Loucy (cell line): Measurements from ENCODE around the gene UBL4B.

ENCODE experiments used
- H2AFZ ChIP-seq: fragments of 200-600 bp; sonication (generic); 2 replicates; pipeline ENCODE4 v1.6.0; 2016; ENCODE audit warnings: antibody characterized with exemption, mild to moderate bottlenecking, low read length, moderate library complexity
- H3F3A ChIP-seq: fragments of 200-600 bp; 2 replicates; pipeline ENCODE4 v1.6.0; 2016; ENCODE audit warnings: antibody characterized with exemption, low read depth, mild to moderate bottlenecking
- H3K27me3 ChIP-seq: fragments of 200-600 bp; sonication (generic); 2 replicates; pipeline ENCODE4 v1.6.1; 2014; ENCODE audit warnings: low read length, mild to moderate bottlenecking; ENCODE audit not compliant: insufficient read depth, poor library complexity, severe bottlenecking
- H3K36me3 ChIP-seq: fragments of 200-600 bp; sonication (generic); 2 replicates; pipeline ENCODE4 v1.6.1; 2016; ENCODE audit warnings: low read length; ENCODE audit not compliant: insufficient read depth
- H3K4me1 ChIP-seq: fragments of 200-600 bp; sonication (generic); 2 replicates; pipeline ENCODE4 v1.5.1; 2014; ENCODE audit warnings: low read length, mild to moderate bottlenecking; ENCODE audit not compliant: insufficient read depth, poor library complexity, severe bottlenecking
- H3K4me2 ChIP-seq: fragments of 200-600 bp; sonication (generic); 2 replicates; pipeline ENCODE4 v1.6.0; 2014; ENCODE audit warnings: antibody characterized with exemption, low read length, low read depth, mild to moderate bottlenecking; ENCODE audit not compliant: poor library complexity, severe bottlenecking
- H3K4me3 ChIP-seq: fragments of 200-600 bp; sonication (generic); 2 replicates; pipeline ENCODE4 v1.5.1; 2014; ENCODE audit warnings: low read length, mild to moderate bottlenecking, mixed read lengths; ENCODE audit not compliant: poor library complexity, severe bottlenecking
- H3K79me2 ChIP-seq: fragments of 200-600 bp; sonication (generic); 2 replicates; pipeline ENCODE4 v1.6.1; 2014; ENCODE audit warnings: low read length; ENCODE audit not compliant: insufficient read depth
- H3K9ac ChIP-seq: fragments of 200-600 bp; sonication (generic); 2 replicates; pipeline ENCODE4 v1.6.0; 2014; ENCODE audit warnings: mild to moderate bottlenecking, low read depth, low read length, moderate library complexity; ENCODE audit not compliant: poor library complexity, severe bottlenecking
- H3K9me2 ChIP-seq: fragments of 200-600 bp; sonication (generic); replicated peaks from 2 replicates; pipeline ENCODE4 v1.6.1; 2016; ENCODE audit warnings: low read depth, low read length, mixed read lengths
- H3K9me3 ChIP-seq: fragments of 200-600 bp; sonication (generic); 2 replicates; pipeline ENCODE4 v1.6.1; 2014; ENCODE audit warnings: mild to moderate bottlenecking, antibody characterized with exemption, low read length, low read depth; ENCODE audit not compliant: insufficient read depth
- H4K20me1 ChIP-seq: fragments of 200-600 bp; sonication (generic); 2 replicates; pipeline ENCODE4 v1.6.0; 2014; ENCODE audit warnings: antibody characterized with exemption, low read length, mild to moderate bottlenecking; ENCODE audit not compliant: insufficient read depth, poor library complexity, severe bottlenecking
- EZH2phosphoT487 ChIP-seq: fragments of 200-600 bp; IDR thresholded peaks from 2 replicates; pipeline ENCODE4 v1.6.1; 2018; ENCODE audit warnings: antibody characterized with exemption, mild to moderate bottlenecking, moderate library complexity, borderline replicate concordance
- TF ChIP-seq, protein P1 (sequence below): fragments of 200-600 bp; sonication (generic); conservative IDR thresholded peaks from 2 replicates; pipeline ENCODE4 v1.5.1; 2014; ENCODE audit warnings: mild to moderate bottlenecking, antibody characterized with exemption, low read length

Gene UBL4B

DNA sequence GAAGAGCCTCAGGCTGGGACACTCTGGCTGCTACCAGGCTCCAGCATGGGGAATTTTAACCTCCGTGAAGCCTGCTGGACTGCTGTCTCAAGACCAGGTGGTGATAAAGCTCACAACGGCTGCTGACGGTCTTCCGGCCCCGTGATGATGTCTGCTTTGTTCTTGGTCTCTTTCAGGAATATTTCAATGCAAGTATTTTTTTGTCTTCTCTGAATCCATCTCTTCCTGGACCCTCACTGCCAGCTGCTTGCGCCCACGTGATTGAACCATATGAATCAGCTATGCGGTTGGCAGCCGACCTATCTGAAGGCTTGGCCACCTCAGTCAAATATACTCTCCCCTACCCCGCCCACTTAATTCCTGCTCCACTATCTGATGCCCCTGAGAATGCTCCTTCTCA lies 23.4 kb downstream of the UBL4B start:
- Histone ChIP-seq H3K79me2 (no peaks in the 10 kb centered on the region), H3K4me1 (peaks cover 13% of the 10 kb centered on the region), H3K4me3 (no peak overlapping the region), H3K9me2 (no peaks in the 10 kb centered on the region), H3F3A (no peaks in the 10 kb centered on the region), H3K36me3 (no peaks in the 10 kb centered on the region), H4K20me1 (no peaks in the 10 kb centered on the region), H3K4me2 (no peak overlapping the region), H3K9me3 (no peaks in the 10 kb centered on the region), H2AFZ (no peak overlapping the region), H3K27me3 (no peaks in the 10 kb centered on the region), H3K9ac (no peak overlapping the region)
- TF ChIP-seq, protein P1, sequence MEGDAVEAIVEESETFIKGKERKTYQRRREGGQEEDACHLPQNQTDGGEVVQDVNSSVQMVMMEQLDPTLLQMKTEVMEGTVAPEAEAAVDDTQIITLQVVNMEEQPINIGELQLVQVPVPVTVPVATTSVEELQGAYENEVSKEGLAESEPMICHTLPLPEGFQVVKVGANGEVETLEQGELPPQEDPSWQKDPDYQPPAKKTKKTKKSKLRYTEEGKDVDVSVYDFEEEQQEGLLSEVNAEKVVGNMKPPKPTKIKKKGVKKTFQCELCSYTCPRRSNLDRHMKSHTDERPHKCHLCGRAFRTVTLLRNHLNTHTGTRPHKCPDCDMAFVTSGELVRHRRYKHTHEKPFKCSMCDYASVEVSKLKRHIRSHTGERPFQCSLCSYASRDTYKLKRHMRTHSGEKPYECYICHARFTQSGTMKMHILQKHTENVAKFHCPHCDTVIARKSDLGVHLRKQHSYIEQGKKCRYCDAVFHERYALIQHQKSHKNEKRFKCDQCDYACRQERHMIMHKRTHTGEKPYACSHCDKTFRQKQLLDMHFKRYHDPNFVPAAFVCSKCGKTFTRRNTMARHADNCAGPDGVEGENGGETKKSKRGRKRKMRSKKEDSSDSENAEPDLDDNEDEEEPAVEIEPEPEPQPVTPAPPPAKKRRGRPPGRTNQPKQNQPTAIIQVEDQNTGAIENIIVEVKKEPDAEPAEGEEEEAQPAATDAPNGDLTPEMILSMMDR, result no peak
- TF ChIP-seq EZH2phosphoT487, result no peak

DNA sequence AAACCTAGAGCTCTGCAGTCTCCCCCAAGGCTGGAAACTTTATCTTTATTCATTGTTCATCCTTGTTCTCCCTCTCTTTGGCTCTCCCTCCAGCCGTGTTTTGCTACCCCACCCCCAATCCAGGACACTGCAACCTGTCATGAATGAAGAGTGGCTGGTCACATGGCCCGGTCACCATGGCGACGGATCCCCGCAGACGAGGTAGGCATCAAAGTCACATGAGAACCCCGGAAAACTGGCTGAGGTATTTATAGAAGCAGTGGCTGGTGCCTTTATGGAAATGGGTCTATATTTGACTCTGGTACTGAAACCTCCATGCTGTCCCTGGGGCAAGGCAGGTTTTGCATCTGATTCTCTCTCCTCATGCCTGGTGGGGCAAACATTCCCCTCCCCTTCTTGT lies 24.7 kb downstream of the UBL4B start:
- Histone ChIP-seq H3K4me2 (peak overlapping the region; percentile 61), H3K9me2 (no peaks in the 10 kb centered on the region), H3K4me3 (peak overlapping the region; percentile 26), H3K27me3 (no peaks in the 10 kb centered on the region), H3K4me1 (peaks cover 13% of the 10 kb centered on the region), H3K79me2 (no peaks in the 10 kb centered on the region), H4K20me1 (no peaks in the 10 kb centered on the region), H3K9me3 (no peaks in the 10 kb centered on the region), H3K9ac (no peak overlapping the region), H2AFZ (peak overlapping the region; percentile 41; the same call in 1 of the 2 replicates), H3K36me3 (no peaks in the 10 kb centered on the region), H3F3A (no peaks in the 10 kb centered on the region)
- no peak for TF ChIP-seq EZH2phosphoT487
- TF ChIP-seq, protein P1, result no peak

DNA sequence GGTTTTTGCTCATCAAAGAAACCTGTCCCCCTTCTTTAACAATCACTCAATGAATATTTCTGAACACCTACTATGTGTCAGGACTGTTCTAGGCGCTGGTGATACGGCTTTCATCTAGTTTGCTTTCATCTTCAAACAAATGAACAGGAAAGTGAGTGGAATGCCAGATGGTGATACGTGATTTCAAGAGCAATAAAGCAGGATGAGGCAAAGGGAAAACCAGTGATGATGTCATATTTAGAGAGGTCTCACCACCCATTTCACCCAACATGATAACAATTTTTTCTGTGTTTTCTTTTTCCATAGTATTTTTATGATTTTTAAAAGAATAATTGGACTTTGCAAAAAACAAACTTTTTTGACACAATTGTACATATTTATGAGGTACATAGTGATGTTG lies 26.7 kb downstream of the UBL4B start:
- Histone ChIP-seq H3K9ac (no peak overlapping the region), H3K4me2 (no peak overlapping the region), H3K4me3 (no peak overlapping the region), H3K36me3 (no peaks in the 10 kb centered on the region), H3K27me3 (no peaks in the 10 kb centered on the region), H3K9me2 (no peaks in the 10 kb centered on the region), H3K9me3 (no peaks in the 10 kb centered on the region), H3F3A (no peaks in the 10 kb centered on the region), H3K4me1 (peaks cover 13% of the 10 kb centered on the region), H2AFZ (no peak overlapping the region), H3K79me2 (no peaks in the 10 kb centered on the region), H4K20me1 (no peaks in the 10 kb centered on the region)
- no peak for TF ChIP-seq EZH2phosphoT487
- TF ChIP-seq, protein P1, result no peak
